Hypothalamus (tissue), 51 donors: Measurements from ENCODE around the gene TMEM235.

Experiments
- DNase-seq, 51 donors: peaks; one replicate each; lab custom pipeline; 2025; lab: John Stamatoyannopoulos, UW

TMEM235 gene

DNA sequence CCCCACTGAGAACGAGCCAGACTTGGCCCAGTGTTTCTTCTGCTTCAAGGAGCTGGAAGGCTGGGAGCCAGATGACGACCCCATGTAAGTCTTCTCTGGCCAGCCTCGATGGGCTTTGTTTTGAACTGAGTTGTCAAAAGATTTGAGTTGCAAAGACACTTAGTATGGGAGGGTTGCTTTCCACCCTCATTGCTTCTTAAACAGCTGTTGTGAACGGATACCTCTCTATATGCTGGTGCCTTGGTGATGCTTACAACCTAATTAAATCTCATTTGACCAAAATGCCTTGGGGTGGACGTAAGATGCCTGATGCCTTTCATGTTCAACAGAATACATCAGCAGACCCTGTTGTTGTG is 16.7 kb upstream of the TMEM235 start:
- no peak for DNase-seq

DNA sequence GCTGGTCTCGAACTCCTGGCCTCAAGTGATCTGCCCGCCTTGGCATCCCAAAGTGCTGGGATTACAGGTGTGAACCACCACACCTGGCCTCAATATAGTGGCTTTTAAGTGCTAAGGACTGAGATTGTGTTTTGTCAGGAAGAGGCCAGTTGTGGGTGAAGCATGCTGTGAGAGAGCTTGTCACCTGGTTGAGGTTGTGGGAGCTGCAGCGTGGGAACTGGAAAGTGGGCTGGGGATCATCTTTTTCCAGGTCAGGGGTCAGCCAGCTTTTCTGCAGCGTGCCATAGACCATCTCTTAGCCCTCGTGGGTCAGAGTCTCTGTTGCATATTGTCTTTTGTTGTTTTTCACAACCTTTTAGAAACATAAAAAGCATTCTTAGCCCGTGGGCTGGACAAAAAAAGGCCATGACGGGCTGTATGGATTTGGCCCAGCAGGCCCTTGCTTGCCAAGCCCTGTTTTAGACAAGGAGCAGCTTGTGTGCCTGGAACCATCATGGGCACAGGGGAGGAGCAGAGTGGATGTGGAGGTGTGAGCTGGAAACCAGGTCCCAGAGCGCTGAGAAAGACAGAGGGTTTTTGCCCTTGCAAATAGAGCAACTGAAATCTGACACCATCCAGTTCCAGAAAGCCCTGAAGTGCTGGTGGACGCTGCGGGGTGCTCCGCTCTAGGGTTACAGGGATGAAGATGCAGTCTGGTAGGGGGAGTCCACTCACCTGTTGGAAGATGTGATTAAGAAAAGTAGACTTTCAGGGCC is 11.9 kb upstream of the TMEM235 start:
- DNase-seq: no peak

- no peak for DNase-seq
Observed at GRCh38 chr17:78223061-78223460, 8.4 kb upstream of the TMEM235 start.

DNA sequence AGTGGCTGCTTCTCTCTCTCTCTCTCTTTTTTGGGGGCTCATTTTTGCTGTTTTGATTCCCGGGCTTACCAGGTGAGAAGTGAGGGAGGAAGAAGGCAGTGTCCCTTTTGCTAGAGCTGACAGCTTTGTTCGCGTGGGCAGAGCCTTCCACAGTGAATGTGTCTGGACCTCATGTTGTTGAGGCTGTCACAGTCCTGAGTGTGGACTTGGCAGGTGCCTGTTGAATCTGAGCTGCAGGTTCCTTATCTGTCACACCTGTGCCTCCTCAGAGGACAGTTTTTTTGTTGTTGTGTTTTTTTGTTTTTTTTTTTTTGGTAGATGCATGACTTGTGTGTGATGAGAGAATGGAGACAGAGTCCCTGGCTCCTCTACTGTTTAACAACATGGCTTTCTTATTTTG is 7.7 kb upstream of the TMEM235 start:
- DNase-seq: no peak

DNA sequence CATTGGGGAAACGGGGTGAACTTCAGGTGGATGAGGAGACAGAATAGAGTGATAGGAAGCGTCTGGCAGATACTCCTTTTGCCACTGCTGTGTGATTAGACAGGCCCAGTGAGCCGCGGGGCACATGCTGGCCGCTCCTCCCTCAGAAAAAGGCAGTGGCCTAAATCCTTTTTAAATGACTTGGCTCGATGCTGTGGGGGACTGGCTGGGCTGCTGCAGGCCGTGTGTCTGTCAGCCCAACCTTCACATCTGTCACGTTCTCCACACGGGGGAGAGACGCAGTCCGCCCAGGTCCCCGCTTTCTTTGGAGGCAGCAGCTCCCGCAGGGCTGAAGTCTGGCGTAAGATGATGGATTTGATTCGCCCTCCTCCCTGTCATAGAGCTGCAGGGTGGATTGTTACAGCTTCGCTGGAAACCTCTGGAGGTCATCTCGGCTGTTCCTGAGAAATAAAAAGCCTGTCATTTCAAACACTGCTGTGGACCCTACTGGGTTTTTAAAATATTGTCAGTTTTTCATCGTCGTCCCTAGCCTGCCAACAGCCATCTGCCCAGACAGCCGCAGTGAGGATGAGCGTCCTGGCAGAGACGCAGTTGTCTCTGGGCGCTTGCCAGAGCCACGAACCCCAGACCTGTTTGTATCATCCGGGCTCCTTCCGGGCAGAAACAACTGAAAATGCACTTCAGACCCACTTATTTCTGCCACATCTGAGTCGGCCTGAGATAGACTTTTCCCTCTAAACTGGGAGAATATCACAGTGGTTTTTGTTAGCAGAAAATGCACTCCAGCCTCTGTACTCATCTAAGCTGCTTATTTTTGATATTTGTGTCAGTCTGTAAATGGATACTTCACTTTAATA is 7.0 kb upstream of the TMEM235 start:
- DNase-seq: peak in 28 of 51 donors; percentile 28 to 73 (median 48)

DNA sequence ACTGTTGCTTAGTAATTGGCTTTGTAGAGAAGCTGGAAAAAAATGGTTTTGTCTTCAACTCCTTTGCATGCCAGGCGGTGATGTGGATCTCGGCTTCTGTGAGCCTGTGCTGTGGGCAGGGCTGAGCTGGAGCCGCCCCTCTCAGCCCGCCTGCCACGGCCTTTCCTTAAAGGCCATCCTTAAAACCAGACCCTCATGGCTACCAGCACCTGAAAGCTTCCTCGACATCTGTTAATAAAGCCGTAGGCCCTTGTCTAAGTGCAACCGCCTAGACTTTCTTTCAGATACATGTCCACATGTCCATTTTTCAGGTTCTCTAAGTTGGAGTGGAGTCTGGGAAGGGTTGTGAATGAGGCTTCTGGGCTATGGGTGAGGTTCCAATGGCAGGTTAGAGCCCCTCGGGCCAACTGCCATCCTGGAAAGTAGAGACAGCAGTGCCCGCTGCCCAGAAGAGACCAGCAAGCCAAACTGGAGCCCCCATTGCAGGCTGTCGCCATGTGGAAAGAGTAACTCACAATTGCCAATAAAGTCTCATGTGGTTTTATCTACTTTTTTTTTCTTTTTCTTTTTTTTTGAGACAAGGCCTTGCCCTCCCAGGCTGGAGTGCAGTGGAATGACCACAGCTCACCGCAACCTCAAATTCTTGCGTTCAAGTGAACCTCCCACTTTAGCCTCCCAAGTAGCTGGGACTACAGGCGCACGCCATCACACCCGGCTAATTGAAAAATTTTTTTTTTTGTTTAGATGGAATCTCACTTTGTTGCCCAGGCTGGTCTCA is 6.2 kb upstream of the TMEM235 start:
- DNase-seq: peak in 5 of 51 donors; percentile 23 to 54 (median 44)

DNA sequence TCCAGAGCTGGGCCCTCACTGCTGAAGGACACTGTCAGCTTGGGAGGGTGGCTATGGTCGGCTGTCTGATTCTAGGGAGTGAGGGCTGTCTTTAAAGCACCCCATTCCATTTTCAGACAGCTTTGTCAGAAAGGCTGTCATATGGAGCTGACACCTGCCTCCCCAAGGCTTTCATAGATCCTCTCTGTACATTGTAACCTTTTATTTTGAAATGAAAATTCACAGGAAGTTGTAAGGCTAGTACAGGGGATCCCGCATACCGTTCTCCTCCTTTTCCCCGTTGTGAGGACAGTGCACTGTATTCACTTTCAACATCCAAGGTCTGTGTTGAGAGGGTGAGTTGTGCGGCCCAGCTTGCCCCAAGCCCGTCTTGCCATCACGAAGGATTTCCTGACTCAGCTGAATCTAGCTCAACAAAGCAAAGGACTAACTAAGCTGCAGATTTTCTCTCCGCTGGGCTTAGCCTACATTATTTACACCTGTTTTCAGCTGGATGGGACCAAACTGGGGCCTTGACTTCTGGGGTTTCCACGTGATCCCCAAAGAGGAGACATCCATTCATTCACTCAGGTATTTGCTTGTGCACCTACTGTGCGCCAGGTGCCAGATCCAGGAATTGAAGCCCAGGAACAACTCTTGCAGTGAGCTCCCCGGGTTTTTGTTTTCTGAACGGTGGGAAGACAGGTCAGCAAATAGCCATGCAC is 5.2 kb upstream of the TMEM235 start:
- DNase-seq: peak in 1 of 51 donors; percentile 24

GRCh38 chr17:78226759-78227454 is 4.5 kb upstream of the TMEM235 start:
- DNase-seq: no peak

GRCh38 chr17:78227455-78227916 is 3.9 kb upstream of the TMEM235 start:
- peak in 20 of 51 donors; percentile 20 to 66 (median 41) for DNase-seq

DNA sequence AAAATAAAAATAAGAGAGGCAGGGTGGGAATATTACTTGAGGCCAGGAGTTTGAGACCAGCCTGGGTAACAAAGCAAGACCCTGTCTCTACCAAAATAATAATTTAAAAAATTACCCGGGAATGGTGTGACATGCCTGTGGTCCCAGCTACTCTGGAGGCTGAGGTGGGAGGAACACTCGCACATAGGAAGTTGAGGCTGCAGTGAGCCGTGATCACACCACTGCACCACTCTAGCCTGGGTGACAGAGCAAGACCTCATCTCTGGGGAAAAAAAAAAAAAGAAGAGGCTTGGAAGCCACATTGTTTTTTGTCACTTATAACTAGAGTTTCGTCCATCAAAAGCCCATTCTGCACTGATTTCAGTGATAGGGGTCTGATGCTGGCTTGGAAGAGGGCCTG is 3.3 kb upstream of the TMEM235 start:
- DNase-seq: no peak

DNA sequence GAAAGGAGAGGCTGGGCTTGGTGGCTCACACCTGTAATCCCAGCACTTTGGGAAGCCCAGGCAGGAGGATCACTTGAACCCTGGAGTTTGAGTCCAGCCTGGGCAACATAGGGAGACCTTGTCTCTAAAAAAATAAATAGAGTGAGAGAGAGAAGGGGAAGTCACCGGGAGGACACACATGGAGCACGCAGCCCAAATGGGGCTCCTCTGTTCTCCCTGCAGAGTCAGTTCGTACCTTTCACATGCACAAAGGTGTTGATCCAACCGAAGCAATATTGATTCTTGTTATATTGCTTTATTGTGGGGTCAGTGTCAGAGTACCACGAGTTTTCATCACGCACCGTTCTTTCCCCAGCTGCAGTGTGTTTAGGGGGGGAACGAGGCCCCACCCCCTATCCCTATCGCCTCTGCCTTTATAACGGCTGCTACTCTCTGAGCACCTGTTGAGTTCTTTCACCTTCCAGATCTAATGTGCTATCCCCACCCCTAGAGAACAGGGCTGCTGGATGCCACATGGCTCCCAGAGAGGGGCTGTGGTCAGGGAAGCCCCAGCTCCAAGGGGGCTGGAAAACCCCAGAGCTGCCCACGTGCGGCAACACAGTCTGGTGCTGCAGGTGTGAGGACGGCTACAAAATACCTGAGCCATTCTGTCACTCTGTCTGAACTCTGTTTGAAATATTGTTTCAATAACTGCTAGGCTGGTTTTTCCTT is 1.0 kb upstream of the TMEM235 start:
- DNase-seq: peak in 1 of 51 donors; percentile 52

DNA sequence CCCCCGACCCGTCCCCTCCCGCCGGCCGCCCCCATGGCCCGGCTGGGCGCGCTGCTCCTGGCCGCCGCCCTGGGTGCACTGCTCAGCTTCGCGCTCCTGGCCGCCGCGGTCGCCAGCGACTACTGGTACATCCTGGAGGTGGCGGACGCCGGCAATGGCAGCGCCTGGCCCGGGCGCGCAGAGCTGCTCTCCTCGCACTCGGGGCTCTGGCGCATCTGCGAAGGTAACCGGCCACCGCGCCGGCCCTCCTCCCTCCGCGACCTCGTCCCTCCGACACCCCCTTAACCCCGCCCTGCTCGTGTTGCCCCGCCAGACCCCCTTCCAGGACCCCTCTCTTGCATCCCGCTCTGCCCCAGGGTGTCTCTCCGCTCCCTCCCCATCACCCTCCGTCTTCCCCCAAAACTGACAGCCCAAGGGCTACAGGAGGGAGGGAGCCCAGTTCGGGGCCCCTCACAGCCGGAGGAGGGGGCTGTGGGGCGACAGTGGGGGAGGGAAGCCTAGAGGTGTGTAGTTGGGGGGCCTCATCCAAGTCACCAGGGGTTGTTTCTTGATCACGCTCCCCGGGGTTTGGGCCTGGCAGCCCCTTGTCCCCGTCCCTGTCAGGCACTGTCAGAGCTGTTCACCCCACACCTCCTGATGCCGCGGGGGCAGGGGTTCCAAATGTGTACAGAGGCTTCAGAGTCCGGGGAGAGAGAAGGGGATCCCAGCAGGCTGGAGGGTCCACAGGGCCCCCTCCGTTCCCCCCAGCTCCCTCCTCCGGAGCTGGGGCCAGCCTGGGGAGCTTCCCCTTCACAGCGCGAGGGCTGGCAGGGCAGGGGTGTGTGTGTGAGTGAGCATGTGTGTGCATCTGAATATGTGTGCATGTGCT is 794 bp downstream of the TMEM235 start:
- DNase-seq: peak in 2 of 51 donors; percentile 43 to 54

GRCh38 chr17:78232859-78233173 is 1.4 kb downstream of the TMEM235 start:
- DNase-seq: peak in 1 of 51 donors; percentile 54

DNA sequence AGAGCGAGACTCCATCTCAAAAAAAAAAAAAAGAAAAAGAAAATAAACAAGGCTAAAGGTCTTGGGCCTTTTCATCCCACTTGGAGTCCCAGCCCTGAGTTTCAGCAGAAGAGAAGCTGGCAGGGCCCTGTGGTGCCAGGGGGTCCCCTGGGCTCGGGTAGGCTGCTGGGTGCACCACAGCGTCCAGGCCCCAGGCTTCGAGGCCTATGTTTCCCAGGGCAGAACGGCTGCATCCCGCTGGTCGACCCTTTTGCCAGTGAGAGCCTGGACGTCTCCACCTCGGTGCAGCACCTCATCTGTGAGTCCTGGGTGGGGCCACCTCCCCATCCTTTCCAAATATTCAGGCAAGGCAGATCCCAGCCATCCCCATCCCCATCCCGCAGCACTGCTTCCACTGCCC is 2.2 kb downstream of the TMEM235 start:
- no peak for DNase-seq

GRCh38 chr17:78234261-78234865 is 2.9 kb downstream of the TMEM235 start:
- DNase-seq: peak in 1 of 51 donors; percentile 7

- DNase-seq: peak in 29 of 51 donors; percentile 8 to 80 (median 54)
Observed at GRCh38 chr17:78235022-78235421, 3.6 kb downstream of the TMEM235 start.

- no peak for DNase-seq
Observed at GRCh38 chr17:78235885-78236284, 4.5 kb downstream of the TMEM235 start.
